RWPE2 (cell line): ENCODE results near the gene TBC1D4.
A peak's percentile ranks its signal among the peaks of the same experiment; 100 is the strongest.

Source experiments
- ATAC-seq: fragments of 200-7000 bp; cut with Tn5 transposase; 3 replicates; pipeline ENCODE4 v1.9.1; 2021; ENCODE audit warnings: low read depth
- DNase-seq: peaks from one replicate; pipeline ENCODE4 v3.0.0-alpha.2; 2020; ENCODE audit warnings: low spot score
- H3K27ac ChIP-seq: fragments of 450-650 bp; 2 replicates; pipeline ENCODE4 v1.5.1; 2017; ENCODE audit warnings: mild to moderate bottlenecking; ENCODE audit not compliant: poor library complexity, severe bottlenecking
- H3K27me3 ChIP-seq: fragments of 250-450 bp; sonication (Bioruptor Pico); 2 replicates; pipeline ENCODE4 v1.5.1; 2021; ENCODE audit warnings: mild to moderate bottlenecking, moderate library complexity; ENCODE audit not compliant: insufficient read depth, poor library complexity, severe bottlenecking
- H3K36me3 ChIP-seq: fragments of 250-450 bp; sonication (Bioruptor Pico); 2 replicates; pipeline ENCODE4 v1.5.1; 2020; ENCODE audit warnings: low read depth, mild to moderate bottlenecking, moderate library complexity
- H3K4me1 ChIP-seq: fragments of 250-450 bp; sonication (Bioruptor Pico); 2 replicates; pipeline ENCODE4 v1.5.1; 2021; ENCODE audit warnings: mild to moderate bottlenecking, moderate library complexity; ENCODE audit not compliant: insufficient read depth, poor library complexity, severe bottlenecking
- H3K4me3 ChIP-seq: fragments of 250-450 bp; sonication (Bioruptor Pico); 2 replicates; pipeline ENCODE4 v1.5.1; 2021; ENCODE audit warnings: mild to moderate bottlenecking, moderate library complexity; ENCODE audit not compliant: severe bottlenecking
- H3K9me3 ChIP-seq: fragments of 250-450 bp; sonication (Bioruptor Pico); 2 replicates; pipeline ENCODE4 v1.5.1; 2021; ENCODE audit warnings: mild to moderate bottlenecking, moderate library complexity; ENCODE audit not compliant: severe bottlenecking
- CTCF ChIP-seq: fragments of 450-650 bp; IDR thresholded peaks from one replicate; pipeline ENCODE4 v1.5.1; 2017; ENCODE audit warnings: mild to moderate bottlenecking, moderate library complexity; ENCODE audit not compliant: poor library complexity, severe bottlenecking

The TBC1D4 gene

DNA sequence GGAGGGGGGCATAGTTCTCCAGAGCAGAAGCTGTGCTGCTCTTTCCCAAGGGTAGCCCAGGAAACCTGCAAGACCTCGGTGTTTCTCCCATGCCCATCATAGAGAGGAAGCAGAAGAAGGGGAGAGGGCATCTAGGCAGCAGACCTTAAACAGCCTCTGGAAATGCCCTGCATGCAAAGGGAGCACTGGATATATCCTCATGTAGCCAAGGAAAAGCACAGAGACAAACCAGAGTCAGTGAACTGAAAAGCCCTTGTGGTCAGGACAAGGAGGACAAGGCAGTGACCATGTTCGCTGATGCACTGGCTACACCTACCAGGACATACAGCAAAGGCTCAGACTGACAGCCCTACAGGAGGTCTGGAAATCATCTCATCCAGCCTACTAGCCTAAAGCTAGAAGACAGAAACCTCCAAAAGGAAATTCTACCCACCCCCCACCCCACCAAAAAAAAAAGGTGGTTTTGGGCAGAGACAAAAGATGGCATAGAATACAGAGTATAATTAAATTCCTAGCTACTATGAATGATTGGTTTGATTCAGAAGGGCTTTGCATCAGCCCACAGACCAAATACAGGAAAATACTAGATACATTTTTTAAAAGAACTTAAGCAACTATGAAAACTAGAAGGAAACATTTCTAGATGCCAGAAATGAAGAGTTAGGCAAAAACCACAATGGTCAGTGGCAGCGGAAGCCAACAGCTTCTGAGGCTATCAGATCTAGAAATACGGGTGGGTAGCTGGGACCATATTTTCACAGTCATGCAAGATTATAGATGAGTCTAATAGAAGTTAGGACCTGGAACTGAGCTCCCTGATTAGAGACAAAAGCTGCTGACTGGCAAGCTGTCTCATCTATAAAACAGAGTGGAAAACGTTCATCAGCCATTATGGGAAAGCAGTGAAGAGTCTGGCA lies 4.4 kb upstream of the TBC1D4 start:
- ATAC-seq, result no peak
- no peak for DNase-seq
- Histone ChIP-seq H3K36me3 (no peaks in the 10 kb centered on the region), H3K4me3 (no peak overlapping the region), H3K9me3 (no peaks in the 10 kb centered on the region), H3K4me1 (no peaks in the 10 kb centered on the region), H3K27me3 (no peaks in the 10 kb centered on the region), H3K27ac (no peak overlapping the region)
- TF ChIP-seq CTCF, result no peak

DNA sequence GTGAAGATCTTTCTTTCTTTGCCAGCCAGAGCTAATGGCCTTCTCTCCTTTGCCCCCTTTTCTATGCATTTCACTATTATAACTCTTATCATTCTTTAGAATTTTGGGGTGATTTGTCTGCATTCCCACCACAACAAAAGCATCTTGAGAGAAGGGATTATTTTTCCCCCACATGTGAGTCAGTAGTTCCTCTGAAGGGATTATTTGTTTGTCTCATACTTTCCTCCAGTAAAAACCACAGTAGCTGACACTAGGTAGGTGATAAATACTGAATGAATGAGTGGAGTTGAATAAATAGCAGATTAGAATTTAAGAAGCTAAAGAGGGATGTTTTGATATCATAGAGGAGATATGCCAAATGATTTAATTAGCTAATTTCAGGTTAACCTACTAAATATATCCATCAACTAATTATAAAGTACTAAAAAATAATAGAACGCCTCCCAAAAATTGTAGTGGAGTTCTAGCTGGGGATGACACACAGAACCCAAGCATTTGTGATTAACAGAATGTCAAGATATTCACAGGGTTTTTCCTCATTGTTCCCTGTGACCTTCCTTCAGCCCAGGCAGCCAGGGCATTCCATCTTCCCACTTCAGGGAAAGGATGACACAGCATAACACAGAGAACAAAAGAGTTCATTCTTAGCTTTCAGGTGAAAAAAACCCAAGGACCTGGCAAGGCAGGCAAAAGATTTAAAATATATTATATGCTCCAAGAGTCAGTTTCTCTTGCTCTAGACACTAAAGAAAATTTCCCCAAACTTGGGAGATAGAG lies 3.5 kb upstream of the TBC1D4 start:
- Histone ChIP-seq H3K9me3 (no peaks in the 10 kb centered on the region), H3K4me1 (no peaks in the 10 kb centered on the region), H3K36me3 (no peaks in the 10 kb centered on the region), H3K4me3 (no peak overlapping the region), H3K27ac (no peak overlapping the region), H3K27me3 (no peaks in the 10 kb centered on the region)
- TF ChIP-seq CTCF, result no peak
- no peak for ATAC-seq
- DNase-seq, result no peak

DNA sequence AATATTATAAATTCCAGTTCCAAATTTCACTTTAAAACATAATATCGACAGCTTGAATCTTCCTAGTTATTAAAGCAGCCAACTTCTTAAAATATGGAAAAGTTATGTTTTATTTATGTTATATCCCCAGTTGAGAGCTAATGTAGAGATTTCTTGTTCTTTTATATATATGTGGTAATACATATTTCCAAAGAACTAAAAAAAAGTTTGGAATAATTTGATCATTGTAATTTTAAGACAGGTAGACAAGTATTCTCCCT lies 781 bp upstream of the TBC1D4 start:
- no peaks in the 10 kb centered on the region for H3K36me3 ChIP-seq
- H3K4me1 ChIP-seq, result peaks cover 5% of the 10 kb centered on the region
- H3K27ac ChIP-seq, result peak overlapping the region; percentile 20
- H3K9me3 ChIP-seq, result no peaks in the 10 kb centered on the region
- ATAC-seq (no peak), DNase-seq (no peak)
- peak; percentile 72 for TF ChIP-seq CTCF
- H3K27me3 ChIP-seq, result no peaks in the 10 kb centered on the region
- H3K4me3 ChIP-seq, result peak overlapping the region; percentile 64

GRCh38 chr13:75481176-75482069 lies 546 bp downstream of the TBC1D4 start:
- peak overlapping the region; percentile 20 for H3K27ac ChIP-seq
- TF ChIP-seq CTCF, result no peak
- peak; percentile 43 for ATAC-seq
- H3K36me3 ChIP-seq, result no peaks in the 10 kb centered on the region
- peak; percentile 41 for DNase-seq
- H3K4me3 ChIP-seq, result peak overlapping the region; percentile 64
- no peaks in the 10 kb centered on the region for H3K27me3 ChIP-seq
- peaks cover 5% of the 10 kb centered on the region for H3K4me1 ChIP-seq
- no peaks in the 10 kb centered on the region for H3K9me3 ChIP-seq
